ENCODE results near the gene RACK1.
"Not testable (repeated sequence)": the region's sequence is repeated elsewhere in the genome, so short reads cannot be mapped to it uniquely, and the experiment has no call there.

RACK1 gene

GRCh38 chr5:181243564-181244343 lies at the start of gene RACK1:
TSS of gene RACK1 (minus strand) at chr5:181243906. CDS start at chr5:181243800, 106 bp downstream.
- peak; percentile 76 to 80 for DNase-seq (ENCODE audit: extremely low read depth in 1 of 2, low read depth in 1 of 2)

- DNase-seq (ENCODE audit: extremely low read depth in 1 of 2, low read depth in 1 of 2), result not testable (repeated sequence)
Observed at GRCh38 chr5:181287331-181287730, 43.6 kb upstream of the RACK1 start.

DNA sequence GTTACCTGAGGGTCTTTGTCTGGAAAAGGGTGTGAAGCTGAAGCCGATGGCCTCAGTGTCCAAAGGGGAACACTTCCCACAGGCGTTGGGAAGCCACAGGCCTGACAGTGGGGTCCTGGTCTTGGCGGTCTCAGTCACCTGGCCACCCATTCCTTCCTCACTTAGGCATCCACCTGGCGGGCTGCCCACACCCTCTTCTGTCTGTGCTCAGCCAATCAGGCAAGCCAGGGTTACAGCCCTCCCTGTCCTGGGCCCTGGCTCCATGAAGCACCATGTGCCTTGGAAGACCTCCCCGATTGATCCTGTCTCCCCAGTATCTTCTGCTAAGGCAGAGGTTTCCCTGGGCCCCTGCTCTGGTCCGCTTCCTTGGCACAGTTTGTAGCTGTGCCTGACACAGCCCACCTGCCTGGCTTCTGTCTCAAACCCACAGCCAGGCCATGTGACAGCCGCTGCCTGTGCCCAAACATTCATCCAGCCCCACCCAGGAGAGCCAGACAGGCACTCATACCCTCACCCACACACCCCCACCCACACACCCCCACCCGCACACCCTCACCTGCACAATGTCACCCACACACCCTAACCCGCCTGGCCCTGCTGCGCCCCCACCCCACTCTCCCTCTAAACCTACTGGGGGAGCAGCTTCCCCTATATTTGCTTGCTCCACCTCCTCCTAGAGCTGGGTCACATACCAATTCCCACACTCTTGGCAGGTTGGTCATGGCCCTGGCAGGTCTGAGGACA lies 42.4 kb upstream of the RACK1 start:
- DNase-seq (ENCODE audit: extremely low read depth in 1 of 2, low read depth in 1 of 2), result not testable (repeated sequence)

DNA sequence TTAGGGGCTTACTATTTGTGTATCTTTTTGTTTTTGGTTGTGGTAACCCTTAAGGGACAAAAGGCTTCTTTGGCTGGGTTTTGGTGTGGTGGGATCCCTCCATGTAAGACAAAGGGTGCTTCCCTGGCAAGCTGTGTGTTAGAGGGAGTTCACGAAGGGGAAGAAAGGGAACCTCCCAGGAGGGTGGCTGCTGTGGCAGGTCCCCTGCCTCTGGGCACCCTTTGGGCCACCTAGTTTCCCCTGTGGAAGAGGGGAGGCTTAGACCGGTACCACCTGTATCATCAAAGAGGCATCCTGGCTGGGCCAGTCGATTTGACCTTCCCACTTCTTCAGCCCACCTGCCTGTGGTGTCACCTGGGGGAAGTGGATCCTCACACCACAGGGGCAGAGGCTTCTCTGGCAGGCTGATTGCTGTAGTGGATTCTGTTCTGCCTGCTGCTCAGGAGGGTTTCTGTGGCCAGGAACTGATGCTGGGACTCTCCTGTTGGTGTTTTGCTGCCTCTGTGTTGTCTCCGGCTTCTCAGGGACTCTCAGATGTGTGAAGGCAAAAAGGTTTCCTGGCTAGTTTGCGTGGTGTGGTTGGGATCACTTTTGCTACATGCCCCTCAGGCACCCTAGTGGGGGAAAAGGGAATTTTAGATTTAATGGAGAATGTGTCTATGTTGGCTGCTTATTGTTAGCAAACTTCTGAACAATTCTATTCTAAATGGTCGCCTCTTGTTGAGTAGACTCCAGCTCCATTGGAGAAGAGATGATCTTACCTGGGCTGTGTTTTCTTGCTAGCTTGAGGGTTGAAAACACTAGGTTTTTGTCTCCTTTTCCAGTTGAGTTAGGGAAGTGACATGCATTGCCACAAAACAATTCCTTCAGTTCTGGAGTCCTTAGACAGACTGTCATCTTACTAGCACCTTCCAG lies 40.4 kb upstream of the RACK1 start:
- not testable (repeated sequence) for DNase-seq (ENCODE audit: extremely low read depth in 1 of 2, low read depth in 1 of 2)

DNA sequence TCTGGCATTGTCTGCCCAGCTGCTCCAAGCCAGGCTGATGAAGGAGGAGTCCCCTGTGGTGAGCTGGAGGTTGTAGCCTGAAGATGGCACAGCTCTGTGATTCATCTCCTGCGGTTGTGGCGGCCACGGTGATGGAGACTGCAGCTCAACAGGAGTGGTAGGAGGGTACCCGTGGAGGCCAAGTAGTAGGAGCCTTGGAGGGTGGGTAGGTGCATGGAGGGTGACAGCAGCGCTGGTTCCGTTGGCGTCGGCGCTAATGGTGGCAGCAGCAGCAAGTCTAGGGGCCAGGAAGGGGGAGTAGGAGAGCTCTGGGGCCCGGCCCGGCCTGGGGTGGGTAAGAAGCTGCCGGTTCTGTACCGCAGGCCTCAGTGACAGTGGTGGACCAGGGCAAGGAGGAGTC lies 39.6 kb upstream of the RACK1 start:
- DNase-seq (ENCODE audit: extremely low read depth in 1 of 2, low read depth in 1 of 2), result no peak

DNA sequence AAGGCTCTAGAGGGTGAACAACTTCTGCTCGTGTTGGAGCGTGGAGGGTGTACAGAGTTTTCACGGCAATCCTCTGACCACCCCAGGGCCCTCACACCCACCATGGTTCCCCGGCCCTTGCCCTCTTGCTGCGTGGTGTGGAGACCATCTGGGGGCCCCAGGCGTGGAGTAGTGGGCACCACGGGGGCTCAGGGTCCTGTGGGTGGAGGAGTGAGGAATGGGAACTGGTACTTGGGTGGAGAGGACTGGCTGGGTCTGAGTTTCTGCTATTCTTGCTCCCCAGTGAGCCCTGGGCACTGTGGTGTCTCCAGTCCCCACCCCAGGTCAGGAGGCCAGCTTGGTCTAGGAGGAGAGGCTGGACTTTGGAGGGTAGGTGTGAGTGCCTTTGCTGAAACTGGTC lies 39.2 kb upstream of the RACK1 start:
- no peak for DNase-seq (ENCODE audit: extremely low read depth in 1 of 2, low read depth in 1 of 2)

DNA sequence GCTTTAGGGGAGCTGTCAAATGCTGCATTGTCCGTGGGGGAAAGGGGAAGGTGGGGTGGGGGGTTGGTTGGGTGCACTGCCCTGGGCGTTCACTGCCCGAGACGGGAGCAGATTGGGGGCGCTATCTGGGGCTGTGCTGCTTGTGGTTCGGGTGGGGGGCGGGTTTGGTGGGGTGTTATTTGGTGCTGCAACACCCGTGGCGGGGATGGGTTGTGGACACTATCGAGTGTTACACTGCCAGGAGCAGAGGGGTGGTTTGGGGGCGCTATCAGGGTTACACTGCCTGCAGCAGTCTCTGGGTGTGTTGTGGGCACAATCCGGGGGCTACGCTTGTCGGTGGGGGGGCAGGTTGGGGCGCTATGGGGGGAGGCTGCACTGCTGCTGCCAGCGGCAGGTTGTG lies 38.7 kb upstream of the RACK1 start:
- not testable (repeated sequence) for DNase-seq (ENCODE audit: extremely low read depth in 1 of 2, low read depth in 1 of 2)

GRCh38 chr5:181281984-181282316 lies 38.2 kb upstream of the RACK1 start:
- DNase-seq (ENCODE audit: extremely low read depth in 1 of 2, low read depth in 1 of 2), result no peak

- no peak for DNase-seq (ENCODE audit: extremely low read depth in 1 of 2, low read depth in 1 of 2)
Observed at GRCh38 chr5:181281077-181281983, 37.6 kb upstream of the RACK1 start.

DNA sequence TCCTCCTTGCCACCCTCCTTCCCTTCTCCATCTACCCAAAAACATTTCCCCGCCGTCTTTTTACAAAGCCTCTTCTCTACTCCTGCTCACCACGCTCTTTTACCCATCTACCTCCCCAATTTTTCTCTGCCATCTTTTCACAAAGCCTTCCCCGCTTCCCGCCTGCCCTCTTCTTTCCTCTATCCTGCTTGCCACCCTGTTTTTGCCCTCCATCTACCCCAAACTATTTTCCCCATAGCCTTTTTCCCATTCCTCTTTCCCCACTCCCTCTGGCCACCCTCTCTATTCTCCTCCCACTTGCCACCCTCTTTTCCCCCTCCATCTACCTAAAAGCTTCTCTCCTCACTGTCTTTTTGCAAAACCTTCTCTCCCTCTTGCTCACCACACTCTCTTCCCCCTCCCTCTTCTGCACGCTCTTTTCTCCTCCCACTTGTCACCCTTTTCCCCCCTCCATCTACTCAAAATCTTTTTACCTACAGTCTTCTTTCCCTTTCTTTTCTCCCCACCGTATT lies 36.6 kb upstream of the RACK1 start:
- no peak for DNase-seq (ENCODE audit: extremely low read depth in 1 of 2, low read depth in 1 of 2)

GRCh38 chr5:181273433-181273744 lies 29.7 kb upstream of the RACK1 start:
- not testable (repeated sequence) for DNase-seq (ENCODE audit: extremely low read depth in 1 of 2, low read depth in 1 of 2)

DNA sequence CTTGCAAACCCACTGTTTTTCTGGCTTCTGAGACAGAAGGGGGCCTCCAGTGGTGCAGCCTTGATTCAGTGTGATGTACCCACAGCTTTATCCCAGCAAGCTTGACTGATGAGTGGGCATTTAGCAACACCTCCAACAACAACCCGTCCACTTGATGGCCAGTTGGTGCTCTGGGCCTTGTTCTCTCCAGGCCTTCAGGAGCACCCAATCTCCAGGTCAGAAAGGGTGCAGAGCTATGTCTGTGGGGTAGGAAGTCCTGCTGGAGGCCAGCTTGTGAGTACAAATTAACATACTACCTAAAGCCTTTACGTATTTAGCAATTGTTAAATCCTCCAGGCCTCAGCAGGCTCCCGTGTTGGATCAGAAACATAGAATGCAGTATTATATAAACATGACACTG lies 27.4 kb upstream of the RACK1 start:
- no peak for DNase-seq (ENCODE audit: extremely low read depth in 1 of 2, low read depth in 1 of 2)

GRCh38 chr5:181267907-181268306 lies 24.2 kb upstream of the RACK1 start:
- not testable (repeated sequence) for DNase-seq (ENCODE audit: extremely low read depth in 1 of 2, low read depth in 1 of 2)

DNA sequence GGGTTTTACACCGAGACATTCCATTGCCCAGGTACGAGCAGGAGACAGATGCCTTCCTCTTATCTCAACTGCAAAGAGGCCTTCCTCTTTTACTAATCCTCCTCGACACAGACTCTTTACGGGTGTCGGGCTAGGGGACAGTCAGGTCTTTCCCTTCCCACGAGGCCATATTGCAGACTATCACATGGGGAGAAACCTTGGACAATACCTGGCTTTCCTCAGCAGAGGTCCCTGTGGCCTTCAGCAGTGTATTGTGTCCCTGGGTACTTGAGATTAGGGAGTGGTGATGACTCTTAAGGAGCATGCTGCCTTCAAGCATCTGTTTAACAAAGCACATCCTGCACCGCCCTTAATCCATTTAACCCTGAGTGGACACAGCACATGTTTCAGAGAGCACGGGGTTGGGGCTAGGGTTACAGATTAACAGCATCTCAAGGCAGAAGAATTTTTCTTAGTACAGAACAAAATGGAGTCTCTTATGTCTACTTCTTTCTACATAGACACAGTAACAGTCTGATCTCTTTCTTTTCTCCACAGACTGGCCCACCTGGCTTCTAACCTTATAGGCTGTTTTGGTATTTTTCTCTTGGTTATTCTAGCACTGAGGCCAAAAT lies 23.7 kb upstream of the RACK1 start:
- DNase-seq (ENCODE audit: extremely low read depth in 1 of 2, low read depth in 1 of 2), result not testable (repeated sequence)

GRCh38 chr5:181265092-181265671 lies 21.5 kb upstream of the RACK1 start:
- DNase-seq (ENCODE audit: extremely low read depth in 1 of 2, low read depth in 1 of 2), result no peak

- DNase-seq (ENCODE audit: extremely low read depth in 1 of 2, low read depth in 1 of 2), result no peak
Observed at GRCh38 chr5:181263633-181264032, 19.9 kb upstream of the RACK1 start.

GRCh38 chr5:181261320-181262049 lies 17.8 kb upstream of the RACK1 start:
- DNase-seq (ENCODE audit: extremely low read depth in 1 of 2, low read depth in 1 of 2), result peak in 1 of 2 donors; percentile 55

DNA sequence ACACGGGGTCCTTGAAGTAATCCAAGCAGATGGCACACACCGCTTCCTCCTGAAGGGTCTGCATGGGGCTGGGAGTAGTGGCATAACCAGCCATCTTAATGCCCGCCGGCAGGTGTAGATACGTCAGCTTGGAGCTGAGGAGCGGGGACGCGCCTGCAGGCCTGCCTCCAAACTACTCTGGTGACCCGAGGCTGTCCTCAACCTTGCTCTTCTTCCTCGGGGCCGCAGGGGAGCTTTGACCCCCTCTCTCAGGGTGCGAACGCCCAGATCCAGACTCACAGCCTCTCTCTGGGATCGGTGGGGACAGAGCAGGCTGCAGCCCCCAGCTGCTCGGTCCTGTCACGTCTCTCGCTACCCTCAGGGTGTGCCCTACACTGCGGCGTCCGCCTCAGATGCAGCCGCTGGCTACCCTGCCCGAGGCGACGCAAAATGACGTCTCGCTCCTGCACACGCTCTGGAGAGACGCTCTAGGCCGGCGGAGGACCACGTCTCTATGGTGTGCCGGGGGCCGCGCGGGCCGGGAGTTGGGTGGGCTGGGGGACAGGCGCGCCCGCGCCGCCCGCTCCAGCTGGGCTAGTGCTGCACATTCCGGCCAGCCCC lies 17.1 kb upstream of the RACK1 start, which contains the start of gene TRIM52:
Gene TRIM52, minus strand, starts transcription at position 424 of the 600 bp plus-strand sequence. Its CDS starts 330 bp downstream, at position 94.
- DNase-seq (ENCODE audit: extremely low read depth in 1 of 2, low read depth in 1 of 2), result peak; percentile 79 to 83

Measured in activated CD8-positive, alpha-beta memory T cell treated with anti-CD3 and anti-CD28 coated beads for 1 hour (primary cell).